K562 (cell line): ENCODE data around the gene C1orf167.

ENCODE experiments used
- CTCF ChIP-seq, 3 experiments: IDR thresholded peaks in 2 of 3; conservative IDR thresholded peaks in 1 of 3; 2 replicates each; pipeline ENCODE4 v1.5.1; 2011 to 2012; ENCODE audit warnings: low read length in 3 of 3, mild to moderate bottlenecking in 3 of 3, control low read depth in 2 of 3, improper control_type of control experiment in 1 of 3, inconsistent platforms in 1 of 3, low read depth in 1 of 3, mixed read lengths in 1 of 3, moderate library complexity in 1 of 3; ENCODE audit not compliant: insufficient read depth in 2 of 3
- HDAC2 ChIP-seq: fragments of 450-650 bp; IDR thresholded peaks from 2 replicates; pipeline ENCODE4 v1.6.1; 2016; ENCODE audit warnings: mild to moderate bottlenecking
- NBN ChIP-seq: fragments of 450-650 bp; IDR thresholded peaks from 2 replicates; pipeline ENCODE4 v1.6.1; 2016; ENCODE audit warnings: low read depth, mild to moderate bottlenecking
- NR1H2 ChIP-seq: sonication (generic); formaldehyde crosslinking; IDR thresholded peaks from 2 replicates; pipeline ENCODE4 v1.4.0; 2020; ENCODE audit warnings: mild to moderate bottlenecking, missing genetic modification reagents
- PTBP1 ChIP-seq: fragments of 200-400 bp; formaldehyde crosslinking; IDR thresholded peaks from 2 replicates; pipeline ENCODE4 v1.6.1; 2017; ENCODE audit warnings: low read depth, low read length
- SMAD4 ChIP-seq: fragments of 250-450 bp; sonication (Bioruptor Pico); conservative IDR thresholded peaks from 2 replicates; pipeline ENCODE4 v1.8.0; 2021; ENCODE audit warnings: inconsistent platforms, mild to moderate bottlenecking, moderate library complexity
- SMARCB1 ChIP-seq: IDR thresholded peaks from 2 replicates; pipeline ENCODE4 v1.6.1; 2011; ENCODE audit warnings: improper control_type of control experiment, low read depth; ENCODE audit not compliant: insufficient read length
- SMC3 ChIP-seq: conservative IDR thresholded peaks from 2 replicates; pipeline ENCODE4 v1.6.1; 2011; ENCODE audit warnings: low read depth, low read length, improper control_type of control experiment; ENCODE audit not compliant: insufficient read depth

- TF ChIP-seq HDAC2: no peak
- TF ChIP-seq NR1H2 (CRISPR knock-in tag): no peak
- no peak for TF ChIP-seq SMAD4 (CRISPR knock-in tag)
- TF ChIP-seq SMARCB1: no peak
- TF ChIP-seq SMC3: no peak
- TF ChIP-seq NBN: no peak
- TF ChIP-seq PTBP1: no peak
- no peak for TF ChIP-seq CTCF (IDR thresholded peaks at IDR 0.05 in 2 of 3, conservative IDR thresholded peaks at IDR 0.05 in 1 of 3; ENCODE audit: insufficient read depth in 2 of 3, low read depth in 1 of 3, low read length in 3 of 3)
Observed at GRCh38 chr1:11828511-11828910, 66.5 kb downstream of the C1orf167 start.
